Measurements from ENCODE around the gene CTXND1. TPM values are rescaled to one million over a fixed set of nuclear protein-coding genes. Genes with fewer than 3 reads are reported as not detected.

Gene CTXND1
- total RNA-seq, 1 experiment from 2014 or later, result not detected

DNA sequence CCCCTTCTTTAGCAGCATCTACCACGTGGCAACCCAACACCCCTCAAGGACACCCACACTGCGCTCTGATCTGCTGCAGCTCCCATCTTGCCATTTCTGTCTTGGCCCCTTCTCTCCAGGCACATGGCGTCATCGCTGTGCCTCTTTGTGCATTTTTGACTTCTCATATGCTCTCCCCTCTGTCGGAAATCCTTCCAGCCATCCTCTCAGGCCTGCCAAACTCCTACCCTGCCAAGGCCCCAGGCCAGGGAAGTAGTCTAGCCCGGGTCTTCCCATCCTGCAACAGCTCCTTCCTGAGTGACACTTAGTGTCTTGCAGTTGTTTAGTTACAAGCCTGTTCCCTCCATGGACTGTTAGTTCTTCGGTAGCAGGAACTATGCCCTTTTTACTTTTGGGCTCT, 34.0 kb upstream of the CTXND1 start:
- no peak overlapping the region for H3K4me2 ChIP-seq (ENCODE audit: insufficient read depth, insufficient read length, low read length)
- H3K18ac ChIP-seq (ENCODE audit: insufficient read length, low read depth, low read length), result no peak overlapping the region
- peaks cover 6 to 10% of the 10 kb centered on the region in 2 experiments for H3K4me1 Mint-ChIP-seq
- no peaks in the 10 kb centered on the region for H3K27me3 Mint-ChIP-seq (ENCODE audit: low read depth)
- no peak overlapping the region for H3K9ac ChIP-seq (ENCODE audit: extremely low read depth, insufficient read length, low read length)
- H4K8ac ChIP-seq (replicated peaks; ENCODE audit: insufficient read length, low read depth, low read length), result no peak overlapping the region
- H3K36me3 Mint-ChIP-seq (ENCODE audit: insufficient read depth in 1 of 3, low read depth in 3 of 3), result no peaks in the 10 kb centered on the region
- TF ChIP-seq, protein P1, sequence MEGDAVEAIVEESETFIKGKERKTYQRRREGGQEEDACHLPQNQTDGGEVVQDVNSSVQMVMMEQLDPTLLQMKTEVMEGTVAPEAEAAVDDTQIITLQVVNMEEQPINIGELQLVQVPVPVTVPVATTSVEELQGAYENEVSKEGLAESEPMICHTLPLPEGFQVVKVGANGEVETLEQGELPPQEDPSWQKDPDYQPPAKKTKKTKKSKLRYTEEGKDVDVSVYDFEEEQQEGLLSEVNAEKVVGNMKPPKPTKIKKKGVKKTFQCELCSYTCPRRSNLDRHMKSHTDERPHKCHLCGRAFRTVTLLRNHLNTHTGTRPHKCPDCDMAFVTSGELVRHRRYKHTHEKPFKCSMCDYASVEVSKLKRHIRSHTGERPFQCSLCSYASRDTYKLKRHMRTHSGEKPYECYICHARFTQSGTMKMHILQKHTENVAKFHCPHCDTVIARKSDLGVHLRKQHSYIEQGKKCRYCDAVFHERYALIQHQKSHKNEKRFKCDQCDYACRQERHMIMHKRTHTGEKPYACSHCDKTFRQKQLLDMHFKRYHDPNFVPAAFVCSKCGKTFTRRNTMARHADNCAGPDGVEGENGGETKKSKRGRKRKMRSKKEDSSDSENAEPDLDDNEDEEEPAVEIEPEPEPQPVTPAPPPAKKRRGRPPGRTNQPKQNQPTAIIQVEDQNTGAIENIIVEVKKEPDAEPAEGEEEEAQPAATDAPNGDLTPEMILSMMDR (conservative IDR thresholded peaks at IDR 0.05), result no peak
- H2AK5ac ChIP-seq (ENCODE audit: insufficient read length, low read length), result no peak overlapping the region
- no peaks in the 10 kb centered on the region for H4K20me1 ChIP-seq (ENCODE audit: control insufficient read depth, insufficient read depth, insufficient read length)
- no peak overlapping the region for H3K56ac ChIP-seq (ENCODE audit: insufficient read length, low read depth, low read length)
- H4K5ac ChIP-seq (ENCODE audit: insufficient read length, low read depth, low read length), result no peak overlapping the region
- H3K9me3 Mint-ChIP-seq, result no peaks in the 10 kb centered on the region; a peak in 1 of 5 replicates
- H2AFZ ChIP-seq (ENCODE audit: low read length), result no peak overlapping the region
- H3K9me3 ChIP-seq (ENCODE audit: control insufficient read depth, low read depth, low read length), result no peaks in the 10 kb centered on the region
- H3K14ac ChIP-seq (ENCODE audit: insufficient read depth, low read length), result no peak overlapping the region
- WGBS (ENCODE audit: extremely low coverage, insufficient read length, low lambda C conversion rate), result no CpG with 5 or more reads among the region's 7 CpGs
- no peak overlapping the region for H3K4me3 Mint-ChIP-seq
- H2BK20ac ChIP-seq (ENCODE audit: low read depth, low read length, poor library complexity, severe bottlenecking), result no peak overlapping the region
- no peak overlapping the region for H3T11ph ChIP-seq (ENCODE audit: low read length)
- H3K27ac ChIP-seq (ENCODE audit: insufficient read length, low read depth, low read length), result no peak overlapping the region
- no peaks in the 10 kb centered on the region for H3K27me3 ChIP-seq (ENCODE audit: insufficient read depth, low read length)
- H3K79me2 ChIP-seq (ENCODE audit: insufficient read depth, low read length), result no peaks in the 10 kb centered on the region
- H3K23me2 ChIP-seq (ENCODE audit: insufficient read length, low read depth, low read length, poor library complexity, severe bottlenecking), result no peaks in the 10 kb centered on the region
- no peak overlapping the region for H2BK12ac ChIP-seq (ENCODE audit: insufficient read length, low read depth, low read length)
- peaks cover 4% of the 10 kb centered on the region; the same call in 1 of the 2 replicates for H3K4me1 ChIP-seq (ENCODE audit: insufficient read depth, low read length)
- no peak for DNase-seq
- H2BK15ac ChIP-seq (ENCODE audit: low read depth, low read length), result no peak overlapping the region
- H3K27ac Mint-ChIP-seq, result no peak overlapping the region
- no peak overlapping the region for H2BK120ac ChIP-seq (ENCODE audit: low read depth, low read length, poor library complexity, severe bottlenecking)
- no peak overlapping the region for H3K4ac ChIP-seq (ENCODE audit: low read depth, low read length)
- no peak overlapping the region for H2BK5ac ChIP-seq (ENCODE audit: insufficient read length, low read length)
- H3K79me1 ChIP-seq (ENCODE audit: insufficient read depth, low read depth, low read length, poor library complexity, severe bottlenecking), result no peaks in the 10 kb centered on the region
- no peak overlapping the region for H4K91ac ChIP-seq (ENCODE audit: insufficient read length, low read depth, low read length)
- H3K23ac ChIP-seq (ENCODE audit: insufficient read length, low read depth, low read length), result no peak overlapping the region
